SU-DHL-6 (cell line): ENCODE results near the gene UEVLD.

Experiments
- H2AFZ ChIP-seq: fragments of 200-600 bp; sonication (generic); 2 replicates; pipeline ENCODE4 v1.6.1; 2014; ENCODE audit warnings: low read depth, mild to moderate bottlenecking, moderate library complexity, mixed read lengths, antibody characterized with exemption, low read length; ENCODE audit not compliant: severe bottlenecking
- H3F3A ChIP-seq: fragments of 200-600 bp; shearing (Covaris generic); 2 replicates; pipeline ENCODE4 v1.6.0; 2016; ENCODE audit warnings: antibody characterized with exemption, mild to moderate bottlenecking; ENCODE audit not compliant: insufficient read depth
- H3K27ac ChIP-seq: fragments of 200-600 bp; sonication (generic); 2 replicates; pipeline ENCODE4 v1.5.1; 2016; ENCODE audit warnings: low read depth, mild to moderate bottlenecking, low read length, moderate library complexity, mixed read lengths
- H3K27me3 ChIP-seq: fragments of 200-600 bp; sonication (generic), shearing (Covaris generic); 2 replicates; pipeline ENCODE4 v1.6.0; 2014; ENCODE audit warnings: mild to moderate bottlenecking, low read length
- H3K36me3 ChIP-seq: fragments of 200-600 bp; sonication (generic); 2 replicates; pipeline ENCODE4 v1.6.1; 2014; ENCODE audit warnings: mild to moderate bottlenecking, low read length, mixed read lengths
- H3K4me2 ChIP-seq: fragments of 300-600, 200-600 bp; shearing (Covaris generic), sonication (generic); 2 replicates; pipeline ENCODE4 v1.6.0; 2014; ENCODE audit warnings: low read length, low read depth, mild to moderate bottlenecking; ENCODE audit not compliant: poor library complexity, severe bottlenecking
- H3K4me3 ChIP-seq: fragments of 200-600 bp; sonication (generic); 2 replicates; pipeline ENCODE4 v1.5.1; 2014; ENCODE audit warnings: antibody characterized with exemption, low read length, mild to moderate bottlenecking, mixed read lengths; ENCODE audit not compliant: insufficient read depth, poor library complexity, severe bottlenecking
- H3K79me2 ChIP-seq: fragments of 200-600 bp; sonication (generic); 2 replicates; pipeline ENCODE4 v1.6.1; 2014; ENCODE audit warnings: mild to moderate bottlenecking, low read length, moderate library complexity; ENCODE audit not compliant: insufficient read depth
- H3K9ac ChIP-seq: fragments of 200-600 bp; sonication (generic); 2 replicates; pipeline ENCODE4 v1.7.0; 2014; ENCODE audit warnings: mild to moderate bottlenecking, low read length
- H3K9me2 ChIP-seq: fragments of 200-600 bp; sonication (generic); replicated peaks from 2 replicates; pipeline ENCODE4 v1.6.1; 2014; ENCODE audit warnings: low read length; ENCODE audit not compliant: insufficient read depth
- H3K9me3 ChIP-seq: fragments of 200-600 bp; sonication (generic); 2 replicates; pipeline ENCODE4 v1.6.1; 2014; ENCODE audit warnings: low read length, mixed read lengths; ENCODE audit not compliant: insufficient read depth
- H4K20me1 ChIP-seq: fragments of 200-600 bp; sonication (generic); 2 replicates; pipeline ENCODE4 v1.6.1; 2014; ENCODE audit warnings: low read depth, mild to moderate bottlenecking, antibody characterized with exemption, low read length, moderate library complexity, mixed read lengths
- CTCF ChIP-seq: fragments of 200-600 bp; sonication (generic); IDR thresholded peaks from one replicate; pipeline ENCODE4 v1.5.1; 2017; ENCODE audit warnings: antibody characterized with exemption, mild to moderate bottlenecking, low read length, moderate library complexity; ENCODE audit not compliant: insufficient read depth, poor library complexity, severe bottlenecking
- EZH2phosphoT487 ChIP-seq: fragments of 200-600 bp; sonication (generic), shearing (Covaris generic); conservative IDR thresholded peaks from 2 replicates; pipeline ENCODE4 v1.6.1; 2018; ENCODE audit warnings: mild to moderate bottlenecking, antibody characterized with exemption, low read length, moderate library complexity, mixed read lengths

The UEVLD gene

GRCh38 chr11:18491924-18492323 is 96.6 kb downstream of the UEVLD start:
- H3K27ac ChIP-seq: no peak overlapping the region
- no peaks in the 10 kb centered on the region for H3F3A ChIP-seq
- no peaks in the 10 kb centered on the region for H3K79me2 ChIP-seq

GRCh38 chr11:18490736-18491485 is 97.6 kb downstream of the UEVLD start:
- peaks cover 20% of the 10 kb centered on the region for H3K36me3 ChIP-seq
- H3K79me2 ChIP-seq: no peaks in the 10 kb centered on the region
- no peaks in the 10 kb centered on the region for H3F3A ChIP-seq
- H3K9ac ChIP-seq: no peak overlapping the region
- H3K4me3 ChIP-seq: no peak overlapping the region
- H4K20me1 ChIP-seq: no peaks in the 10 kb centered on the region
- H3K9me2 ChIP-seq: no peaks in the 10 kb centered on the region
- no peak overlapping the region for H3K27ac ChIP-seq
- no peaks in the 10 kb centered on the region for H3K27me3 ChIP-seq
- H2AFZ ChIP-seq: no peak overlapping the region
- TF ChIP-seq CTCF (no peak), EZH2phosphoT487 (no peak)
- no peaks in the 10 kb centered on the region for H3K9me3 ChIP-seq
- no peak overlapping the region for H3K4me2 ChIP-seq

More at GRCh38 chr11:18491924-18492323, 96.6 kb downstream of the UEVLD start:
- H4K20me1 ChIP-seq: no peaks in the 10 kb centered on the region
- H3K4me3 ChIP-seq: no peak overlapping the region
- no peak for TF ChIP-seq EZH2phosphoT487
- TF ChIP-seq CTCF: no peak
- H2AFZ ChIP-seq: no peak overlapping the region
- peaks cover 20% of the 10 kb centered on the region for H3K36me3 ChIP-seq
- no peak overlapping the region for H3K9ac ChIP-seq
- H3K27me3 ChIP-seq: no peaks in the 10 kb centered on the region
- H3K4me2 ChIP-seq: no peak overlapping the region
- no peaks in the 10 kb centered on the region for H3K9me2 ChIP-seq
- no peaks in the 10 kb centered on the region for H3K9me3 ChIP-seq

GRCh38 chr11:18490319-18490718 is 98.2 kb downstream of the UEVLD start:
- H3K9me2 ChIP-seq: no peaks in the 10 kb centered on the region
- no peak overlapping the region for H2AFZ ChIP-seq
- H3K79me2 ChIP-seq: no peaks in the 10 kb centered on the region
- no peak overlapping the region for H3K9ac ChIP-seq
- no peaks in the 10 kb centered on the region for H3K9me3 ChIP-seq
- no peaks in the 10 kb centered on the region for H3K27me3 ChIP-seq
- no peak overlapping the region for H3K27ac ChIP-seq
- H3F3A ChIP-seq: no peaks in the 10 kb centered on the region
- H3K4me3 ChIP-seq: no peak overlapping the region
- H4K20me1 ChIP-seq: no peaks in the 10 kb centered on the region
- no peak overlapping the region for H3K4me2 ChIP-seq
- no peak for TF ChIP-seq CTCF
- TF ChIP-seq EZH2phosphoT487: no peak
- H3K36me3 ChIP-seq: peaks cover 20% of the 10 kb centered on the region
